KMS-11 (cell line): ENCODE measurements around the gene GPANK1.

Experiments used
- H2AFZ ChIP-seq: fragments of 200-600 bp; sonication (generic); 2 replicates; pipeline ENCODE4 v1.6.1; 2016; ENCODE audit warnings: antibody characterized with exemption, mixed run types, low read depth
- H3K27ac ChIP-seq: fragments of 200-600 bp; sonication (generic); 2 replicates; pipeline ENCODE4 v1.6.1; 2016; ENCODE audit warnings: mild to moderate bottlenecking, mixed run types
- H3K27me3 ChIP-seq: fragments of 200-600 bp; sonication (generic); 2 replicates; pipeline ENCODE4 v1.6.1; 2017; ENCODE audit warnings: mild to moderate bottlenecking, low read depth, mixed run types, moderate library complexity; ENCODE audit not compliant: insufficient read depth
- H3K36me3 ChIP-seq: fragments of 200-600 bp; sonication (generic); 2 replicates; pipeline ENCODE4 v1.6.1; 2017; ENCODE audit warnings: mild to moderate bottlenecking, mixed run types; ENCODE audit not compliant: insufficient read depth
- H3K4me1 ChIP-seq: fragments of 200-600 bp; sonication (generic); 2 replicates; pipeline ENCODE4 v1.6.1; 2016; ENCODE audit warnings: mild to moderate bottlenecking, low read depth, mixed run types; ENCODE audit not compliant: poor library complexity, severe bottlenecking
- H3K4me2 ChIP-seq: fragments of 200-600 bp; sonication (generic); 2 replicates; pipeline ENCODE4 v1.7.0; 2016; ENCODE audit warnings: mild to moderate bottlenecking, mixed run types
- H3K4me3 ChIP-seq: fragments of 200-600 bp; sonication (generic); IDR thresholded peaks from 2 replicates; pipeline ENCODE4 v1.6.1; 2017; ENCODE audit warnings: low read depth, low read length, mixed read lengths; ENCODE audit not compliant: insufficient read depth
- H3K79me2 ChIP-seq: fragments of 200-600 bp; sonication (generic); 2 replicates; pipeline ENCODE4 v1.6.1; 2016; ENCODE audit warnings: low read depth, mixed run types; ENCODE audit not compliant: insufficient read depth
- H3K9ac ChIP-seq: fragments of 200-600 bp; sonication (generic); 2 replicates; pipeline ENCODE4 v1.6.1; 2016; ENCODE audit warnings: mild to moderate bottlenecking, mixed run types
- H4K20me1 ChIP-seq: fragments of 200-600 bp; sonication (generic); 2 replicates; pipeline ENCODE4 v1.6.1; 2016; ENCODE audit warnings: mild to moderate bottlenecking, mixed run types; ENCODE audit not compliant: insufficient read depth
- CTCF ChIP-seq: fragments of 200-600 bp; sonication (generic); conservative IDR thresholded peaks from 2 replicates; pipeline ENCODE4 v1.6.1; 2017; ENCODE audit warnings: low read depth, mild to moderate bottlenecking, antibody characterized with exemption, low read length, moderate library complexity, mixed read lengths

Gene GPANK1

GRCh38 chr6:31664790-31665500, at the start of gene GPANK1:
Gene GPANK1, minus strand, starts transcription at chr6:31664997. Its CDS starts 519 bp downstream, at chr6:31664478.
- no peaks in the 10 kb centered on the region for H4K20me1 ChIP-seq
- peak within 1 kb of the TSS; percentile 98 for H3K27ac ChIP-seq
- TF ChIP-seq CTCF = no peak
- peak within 1 kb of the TSS; percentile 89 for H3K9ac ChIP-seq
- peaks cover 4% of the 10 kb centered on the region; the same call in 1 of the 2 replicates for H3K36me3 ChIP-seq
- H3K4me2 ChIP-seq = peak within 1 kb of the TSS; percentile 97
- peaks cover 46% of the 10 kb centered on the region for H3K79me2 ChIP-seq
- H3K4me3 ChIP-seq = peak within 1 kb of the TSS; percentile 54
- peaks cover 44% of the 10 kb centered on the region for H3K4me1 ChIP-seq
- H3K27me3 ChIP-seq = no peaks in the 10 kb centered on the region
- H2AFZ ChIP-seq = peak within 1 kb of the TSS; percentile 27; the same call in 1 of the 2 replicates

GRCh38 chr6:31713991-31714684, 49.3 kb upstream of the GPANK1 start:
- Histone ChIP-seq H4K20me1 (no peaks in the 10 kb centered on the region), H3K4me3 (no peak overlapping the region), H3K4me2 (no peak overlapping the region), H3K27me3 (no peaks in the 10 kb centered on the region), H3K36me3 (no peaks in the 10 kb centered on the region), H3K27ac (no peak overlapping the region), H3K79me2 (no peaks in the 10 kb centered on the region), H2AFZ (no peak overlapping the region), H3K9ac (no peak overlapping the region), H3K4me1 (peaks cover 7% of the 10 kb centered on the region)
- TF ChIP-seq CTCF = no peak

DNA sequence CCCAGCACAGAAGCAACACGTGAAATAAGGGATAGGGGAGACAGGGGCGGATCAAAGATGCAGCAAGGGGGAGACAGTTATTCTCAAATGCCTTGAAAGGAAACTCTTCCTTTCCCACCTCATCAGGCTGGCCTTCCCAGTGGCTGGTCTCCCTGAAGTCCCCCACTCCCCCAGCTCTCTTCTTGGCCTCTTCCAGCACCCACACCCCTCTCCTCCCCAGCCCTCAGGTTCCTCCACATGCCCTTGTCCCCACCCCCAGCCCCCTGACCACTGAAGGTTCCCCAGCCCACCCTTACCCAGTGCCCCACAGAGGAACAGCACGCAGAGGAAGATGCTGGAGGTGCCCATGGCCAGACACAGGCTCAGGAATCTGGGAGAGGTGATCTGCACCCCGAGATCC, 48.7 kb upstream of the GPANK1 start:
- H3K27ac ChIP-seq = no peak overlapping the region
- TF ChIP-seq CTCF = no peak
- no peaks in the 10 kb centered on the region for H3K36me3 ChIP-seq
- no peak overlapping the region for H2AFZ ChIP-seq
- H3K79me2 ChIP-seq = no peaks in the 10 kb centered on the region
- peaks cover 7% of the 10 kb centered on the region for H3K4me1 ChIP-seq
- H3K4me3 ChIP-seq = no peak overlapping the region
- no peak overlapping the region for H3K9ac ChIP-seq
- no peaks in the 10 kb centered on the region for H3K27me3 ChIP-seq
- H4K20me1 ChIP-seq = no peaks in the 10 kb centered on the region
- H3K4me2 ChIP-seq = no peak overlapping the region

DNA sequence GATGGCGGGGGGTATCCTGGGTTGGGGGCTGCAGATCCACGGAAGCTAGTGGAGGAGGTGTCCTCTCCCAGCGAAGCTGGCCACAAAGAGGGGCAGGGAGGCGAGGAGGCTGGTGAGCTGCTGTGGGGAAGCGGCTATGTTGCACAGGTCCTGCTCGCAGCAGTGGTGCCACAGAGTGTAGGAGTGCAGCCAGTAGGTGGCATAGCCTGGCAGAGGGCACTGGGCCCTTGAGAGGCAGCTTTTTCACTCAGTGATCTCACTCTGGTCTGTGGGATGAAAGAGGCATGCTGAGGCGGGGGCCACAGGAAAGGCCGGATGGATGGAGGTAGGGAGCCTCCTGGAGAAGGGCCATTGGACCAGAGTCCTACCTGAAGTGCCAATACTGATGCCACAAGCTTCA, 47.5 kb upstream of the GPANK1 start:
- Histone ChIP-seq H3K36me3 (no peaks in the 10 kb centered on the region), H3K9ac (no peak overlapping the region), H3K79me2 (no peaks in the 10 kb centered on the region), H3K4me3 (no peak overlapping the region), H4K20me1 (no peaks in the 10 kb centered on the region), H3K4me2 (no peak overlapping the region), H2AFZ (no peak overlapping the region), H3K27ac (no peak overlapping the region), H3K27me3 (no peaks in the 10 kb centered on the region), H3K4me1 (peaks cover 7% of the 10 kb centered on the region)
- TF ChIP-seq CTCF = 0 out of 2 replicates have a peak, but pooled peaks have one; percentile 24
